Tibial artery (tissue), 4 donors: ENCODE results near the gene NBL1.

ENCODE experiments used
- DNase-seq, 2 donors: peaks; one replicate each; pipeline ENCODE4 v3.0.0-alpha.2; 2019
- H3K27ac ChIP-seq, 2 donors: fragments of 200-600 bp; sonication (generic) in 1 of 2; 1 replicate in 1 of 2; 2 replicates in 1 of 2; pipeline ENCODE4 v1.5.1; 2018 to 2019; ENCODE audit warnings: mild to moderate bottlenecking in 1 of 2
- H3K27me3 ChIP-seq, 2 donors: fragments of 200-600 bp; sonication (generic) in 1 of 2; one replicate each; pipeline versions ENCODE4 v1.5.1 to v1.6.0; 2016 to 2019
- H3K36me3 ChIP-seq, 3 donors: fragments of 200-600 bp; sonication (generic) in 2 of 3; one replicate each; pipeline ENCODE4 v1.5.1; 2016 to 2019; ENCODE audit warnings: mild to moderate bottlenecking in 2 of 3
- H3K4me1 ChIP-seq, 4 donors: fragments of 200-600 bp; sonication (generic) in 2 of 4; 1 replicate in 3 of 4; 2 replicates in 1 of 4; pipeline ENCODE4 v1.5.1; 2016 to 2019
- H3K4me3 ChIP-seq, 2 donors: fragments of 200-600 bp; sonication (generic) in 1 of 2; 1 replicate in 1 of 2; 2 replicates in 1 of 2; pipeline ENCODE4 v1.5.1; 2018 to 2019; ENCODE audit warnings: mild to moderate bottlenecking in 2 of 2
- H3K9me3 ChIP-seq, 3 donors: fragments of 200-600 bp; sonication (generic) in 1 of 3; one replicate each; pipeline ENCODE4 v1.5.1; 2016 to 2019
- CTCF ChIP-seq, 2 experiments: fragments of 200-600 bp in 1 of 2; fragments of 450-650 bp in 1 of 2; IDR thresholded peaks; one replicate each; pipeline ENCODE4 v1.5.1; 2017 to 2019; ENCODE audit warnings: antibody characterized with exemption in 2 of 2, mild to moderate bottlenecking in 1 of 2, moderate library complexity in 1 of 2
- intact Hi-C: fragments of 100-400 bp; cut with DNase I; formaldehyde crosslinking; loops from one replicate; pipeline ENCODE4 v1.15.0; 2023; ENCODE audit warnings: low total_unique reads

NBL1 gene

GRCh38 chr1:19655718-19656080, 11.6 kb downstream of the NBL1 start:
- no peak for TF ChIP-seq CTCF (IDR thresholded peaks at IDR 0.05)
- DNase-seq, result no peak
- Histone ChIP-seq H3K9me3 (no peaks in the 10 kb centered on the region), H3K27me3 (peaks cover 0 to 3% of the 10 kb centered on the region in 2 donors), H3K4me3 (no peak overlapping the region), H3K36me3 (peaks cover 0 to 43% (median 38%) of the 10 kb centered on the region in 3 donors), H3K4me1 (peaks cover 0 to 39% (median 23%) of the 10 kb centered on the region in 4 donors), H3K27ac (no peak overlapping the region)
- intact Hi-C loops, result no loop called here

GRCh38 chr1:19656134-19656779, 12.1 kb downstream of the NBL1 start:
- no peak overlapping the region for H3K27ac ChIP-seq
- intact Hi-C loops, result no loop called here
- DNase-seq, result no peak
- TF ChIP-seq CTCF (IDR thresholded peaks at IDR 0.05), result no peak
- H3K9me3 ChIP-seq, result no peaks in the 10 kb centered on the region
- peaks cover 0 to 43% (median 38%) of the 10 kb centered on the region in 3 donors for H3K36me3 ChIP-seq
- H3K4me3 ChIP-seq, result no peak overlapping the region
- peaks cover 0 to 34% (median 17%) of the 10 kb centered on the region in 4 donors for H3K4me1 ChIP-seq
- peaks cover 0 to 9% of the 10 kb centered on the region in 2 donors for H3K27me3 ChIP-seq

- Histone ChIP-seq H3K27ac (no peak overlapping the region), H3K4me1 (peaks cover 0 to 27% (median 15%) of the 10 kb centered on the region in 4 donors), H3K27me3 (peaks cover 0 to 10% of the 10 kb centered on the region in 2 donors), H3K36me3 (peaks cover 0 to 43% (median 38%) of the 10 kb centered on the region in 3 donors), H3K4me3 (no peak overlapping the region), H3K9me3 (no peaks in the 10 kb centered on the region)
- intact Hi-C loops, result no loop called here
- DNase-seq, result no peak
- no peak for TF ChIP-seq CTCF (IDR thresholded peaks at IDR 0.05)
These were observed 12.8 kb downstream of the NBL1 start for GRCh38 chr1:19656780-19657466.

- intact Hi-C loops, result no loop called here
- H3K27ac ChIP-seq, result no peak overlapping the region
- peaks cover 0 to 12% of the 10 kb centered on the region in 2 donors for H3K27me3 ChIP-seq
These were observed 13.4 kb downstream of the NBL1 start for GRCh38 chr1:19657511-19657910.

GRCh38 chr1:19658186-19658585, 14.1 kb downstream of the NBL1 start:
- peaks cover 0 to 43% (median 38%) of the 10 kb centered on the region in 3 donors for H3K36me3 ChIP-seq
- H3K4me3 ChIP-seq, result no peak overlapping the region
- H3K9me3 ChIP-seq, result no peaks in the 10 kb centered on the region
- intact Hi-C loops, result no loop called here
- no peak for TF ChIP-seq CTCF (IDR thresholded peaks at IDR 0.05)
- no peak overlapping the region for H3K27ac ChIP-seq
- peaks cover 0 to 22% (median 9%) of the 10 kb centered on the region in 4 donors for H3K4me1 ChIP-seq
- peaks cover 0 to 17% of the 10 kb centered on the region in 2 donors for H3K27me3 ChIP-seq
- DNase-seq, result no peak

More at GRCh38 chr1:19657511-19657910, 13.4 kb downstream of the NBL1 start:
- Histone ChIP-seq H3K9me3 (no peaks in the 10 kb centered on the region), H3K4me3 (no peak overlapping the region), H3K4me1 (peaks cover 0 to 22% (median 10%) of the 10 kb centered on the region in 4 donors), H3K36me3 (peaks cover 0 to 43% (median 38%) of the 10 kb centered on the region in 3 donors)
- no peak for DNase-seq
- TF ChIP-seq CTCF (IDR thresholded peaks at IDR 0.05), result no peak
